H9 (cell line): ENCODE data around the gene INTS1. TPM values are rescaled to one million over a fixed set of nuclear protein-coding genes. Genes with fewer than 3 reads are reported as not detected.

Experiments
- DNase-seq: peaks from one replicate; pipeline ENCODE4 v3.0.0-alpha.2; 2017
- H2AFZ ChIP-seq: one replicate; pipeline ENCODE4 v1.6.1; 2013; ENCODE audit warnings: mild to moderate bottlenecking, low read length, control low read depth, moderate library complexity
- H2AK5ac ChIP-seq: 2 replicates; pipeline ENCODE4 v1.6.1; 2013; ENCODE audit warnings: low read length, control low read depth, mixed read lengths; ENCODE audit not compliant: insufficient read length
- H2BK120ac ChIP-seq: one replicate; pipeline ENCODE4 v1.6.1; 2013; ENCODE audit warnings: low read depth, mild to moderate bottlenecking, low read length, control low read depth, inconsistent platforms; ENCODE audit not compliant: poor library complexity, severe bottlenecking
- H2BK12ac ChIP-seq: 2 replicates; pipeline ENCODE4 v1.6.1; 2013; ENCODE audit warnings: low read length, control low read depth, mixed read lengths, low read depth; ENCODE audit not compliant: insufficient read length
- H2BK15ac ChIP-seq: 2 replicates; pipeline ENCODE4 v1.6.1; 2013; ENCODE audit warnings: low read depth, low read length, control low read depth
- H2BK20ac ChIP-seq: one replicate; pipeline ENCODE4 v1.6.1; 2013; ENCODE audit warnings: low read depth, mild to moderate bottlenecking, low read length, control low read depth, inconsistent platforms; ENCODE audit not compliant: poor library complexity, severe bottlenecking
- H2BK5ac ChIP-seq: 2 replicates; pipeline ENCODE4 v1.6.1; 2013; ENCODE audit warnings: low read length, control low read depth, mixed read lengths; ENCODE audit not compliant: insufficient read length
- H3K14ac ChIP-seq: 2 replicates; pipeline ENCODE4 v1.6.1; 2013; ENCODE audit warnings: low read length, control low read depth; ENCODE audit not compliant: insufficient read depth
- H3K18ac ChIP-seq: 2 replicates; pipeline ENCODE4 v1.6.1; 2013; ENCODE audit warnings: low read depth, mild to moderate bottlenecking, mixed read lengths, low read length, control low read depth; ENCODE audit not compliant: insufficient read length
- H3K23ac ChIP-seq: 2 replicates; pipeline ENCODE4 v1.6.1; 2013; ENCODE audit warnings: low read length, control low read depth, mixed read lengths, low read depth; ENCODE audit not compliant: insufficient read length
- H3K23me2 ChIP-seq: 2 replicates; pipeline ENCODE4 v1.6.1; 2013; ENCODE audit warnings: low read depth, mild to moderate bottlenecking, mixed read lengths, low read length, control low read depth; ENCODE audit not compliant: insufficient read length, poor library complexity, severe bottlenecking
- H3K27ac ChIP-seq: 2 replicates; pipeline ENCODE4 v1.5.1; 2013; ENCODE audit warnings: low read length, control low read depth, mixed read lengths, low read depth; ENCODE audit not compliant: insufficient read length
- H3K27me3 ChIP-seq: 2 replicates; pipeline ENCODE4 v1.6.1; 2013; ENCODE audit warnings: low read length, control low read depth, inconsistent platforms; ENCODE audit not compliant: insufficient read depth
- H3K4ac ChIP-seq: 2 replicates; pipeline ENCODE4 v1.6.1; 2013; ENCODE audit warnings: low read depth, mild to moderate bottlenecking, control low read depth, inconsistent platforms, low read length, moderate library complexity
- H3K4me1 ChIP-seq: 2 replicates; pipeline ENCODE4 v1.6.1; 2013; ENCODE audit warnings: low read length, control low read depth, inconsistent platforms; ENCODE audit not compliant: insufficient read depth
- H3K4me2 ChIP-seq: 2 replicates; pipeline ENCODE4 v1.6.1; 2013; ENCODE audit warnings: low read length, control low read depth, mixed read lengths; ENCODE audit not compliant: insufficient read length, insufficient read depth
- H3K56ac ChIP-seq: 2 replicates; pipeline ENCODE4 v1.6.1; 2013; ENCODE audit warnings: low read depth, mild to moderate bottlenecking, mixed read lengths, low read length, control low read depth; ENCODE audit not compliant: insufficient read length
- H3K79me1 ChIP-seq: 2 replicates; pipeline ENCODE4 v1.6.1; 2013; ENCODE audit warnings: low read depth, mild to moderate bottlenecking, moderate library complexity, low read length, control low read depth, inconsistent platforms; ENCODE audit not compliant: insufficient read depth, poor library complexity, severe bottlenecking
- H3K79me2 ChIP-seq: 2 replicates; pipeline ENCODE4 v1.6.1; 2013; ENCODE audit warnings: low read length, control low read depth, inconsistent platforms; ENCODE audit not compliant: insufficient read depth
- H3K9ac ChIP-seq: 2 replicates; pipeline ENCODE4 v1.6.1; 2013; ENCODE audit warnings: low read length, control low read depth, mixed read lengths; ENCODE audit not compliant: insufficient read length; ENCODE audit errors: extremely low read depth
- H3K9me3 ChIP-seq: one replicate; pipeline ENCODE4 v1.6.1; 2013; ENCODE audit warnings: low read depth, low read length, inconsistent platforms; ENCODE audit not compliant: control insufficient read depth
- H3T11ph ChIP-seq: one replicate; pipeline ENCODE4 v1.6.1; 2013; ENCODE audit warnings: mild to moderate bottlenecking, low read length, control low read depth, inconsistent platforms
- H4K20me1 ChIP-seq: one replicate; pipeline ENCODE4 v1.6.1; 2013; ENCODE audit not compliant: control insufficient read depth, insufficient read length, insufficient read depth
- H4K5ac ChIP-seq: 2 replicates; pipeline ENCODE4 v1.6.1; 2013; ENCODE audit warnings: low read depth, mild to moderate bottlenecking, mixed read lengths, low read length, control low read depth; ENCODE audit not compliant: insufficient read length
- H4K8ac ChIP-seq: replicated peaks from 2 replicates; pipeline ENCODE4 v1.6.1; 2013; ENCODE audit warnings: low read length, control low read depth, mixed read lengths, low read depth; ENCODE audit not compliant: insufficient read length
- H4K91ac ChIP-seq: 2 replicates; pipeline ENCODE4 v1.6.1; 2013; ENCODE audit warnings: low read depth, mild to moderate bottlenecking, moderate library complexity, mixed read lengths, low read length, control low read depth; ENCODE audit not compliant: insufficient read length
- H3K27ac Mint-ChIP-seq, 3 experiments: 2 replicates in 2 of 3; 3 replicates in 1 of 3; pipeline ENCODE4 v1.8.0; 2020 to 2021; ENCODE audit warnings: mixed read lengths in 3 of 3, mild to moderate bottlenecking in 1 of 3, moderate library complexity in 1 of 3
- H3K27me3 Mint-ChIP-seq: 2 replicates; pipeline ENCODE4 v1.8.0; 2021; ENCODE audit warnings: low read depth, mild to moderate bottlenecking, moderate library complexity, mixed read lengths
- H3K36me3 Mint-ChIP-seq, 3 experiments: 2 replicates in 2 of 3; 3 replicates in 1 of 3; pipeline ENCODE4 v1.8.0; 2020 to 2021; ENCODE audit warnings: low read depth in 3 of 3, mixed read lengths in 3 of 3; ENCODE audit not compliant: insufficient read depth in 1 of 3
- H3K4me1 Mint-ChIP-seq, 2 experiments: 2 replicates each; pipeline ENCODE4 v1.8.0; 2020; ENCODE audit warnings: mixed read lengths in 2 of 2
- H3K4me3 Mint-ChIP-seq, 2 experiments: 2 replicates in 1 of 2; 3 replicates in 1 of 2; pipeline ENCODE4 v1.8.0; 2020 to 2021; ENCODE audit warnings: mild to moderate bottlenecking in 2 of 2, mixed read lengths in 2 of 2, moderate library complexity in 1 of 2
- H3K9me3 Mint-ChIP-seq, 2 experiments: 2 replicates in 1 of 2; 3 replicates in 1 of 2; pipeline ENCODE4 v1.8.0; 2020; ENCODE audit warnings: mild to moderate bottlenecking in 2 of 2, mixed read lengths in 2 of 2, moderate library complexity in 1 of 2
- WGBS: extraction: QIAGEN DNeasy Blood & Tissue Kit; methylation state at CpG from one replicate; pipeline ENCODE4 v1.1.7; 2013; ENCODE audit warnings: missing lambda C conversion rate, low lambda C conversion rate, mixed read lengths; ENCODE audit not compliant: insufficient read length; ENCODE audit errors: extremely low coverage; 5-methylcytosine and 5-hydroxymethylcytosine counted together
- total RNA-seq: library from RNA; stranded (reverse); gene quantifications from 2 replicates; pipeline ENCODE4 v1.2.1, GENCODE V29; 2021
- TF ChIP-seq, protein P1 (sequence below): fragments of 200-600 bp; sonication (generic); conservative IDR thresholded peaks from 3 replicates; pipeline ENCODE4 v1.8.0; 2021; ENCODE audit warnings: antibody characterized with exemption, mild to moderate bottlenecking

Gene INTS1
- total RNA-seq, 1 experiment from 2014 or later: 133 TPM

- no peak overlapping the region for H3T11ph ChIP-seq
- H3K36me3 Mint-ChIP-seq: no peaks in the 10 kb centered on the region
- H2AFZ ChIP-seq: no peak overlapping the region
These were observed 25.4 kb upstream of the INTS1 start for GRCh38 chr7:1529383-1530116.

More at GRCh38 chr7:1529383-1530116, 25.4 kb upstream of the INTS1 start:
- Histone ChIP-seq H2AK5ac (no peak overlapping the region), H4K91ac (no peak overlapping the region), H3K79me1 (no peaks in the 10 kb centered on the region), H3K23ac (no peak overlapping the region), H2BK5ac (no peak overlapping the region), H2BK120ac (no peak overlapping the region), H3K9me3 (no peaks in the 10 kb centered on the region), H3K27ac (no peak overlapping the region), H3K79me2 (peaks cover 7% of the 10 kb centered on the region; the same call in 1 of the 2 replicates), H2BK15ac (no peak overlapping the region), H4K20me1 (no peaks in the 10 kb centered on the region), H3K14ac (no peak overlapping the region), H3K27me3 (no peaks in the 10 kb centered on the region), H2BK20ac (no peak overlapping the region), H3K4me1 (peaks cover 3% of the 10 kb centered on the region; the same call in 1 of the 2 replicates), H3K4me2 (no peak overlapping the region), H4K5ac (no peak overlapping the region), H3K9ac (no peak overlapping the region), H3K23me2 (peaks cover 4% of the 10 kb centered on the region), H4K8ac (no peak overlapping the region), H3K56ac (no peak overlapping the region), H3K4ac (no peak overlapping the region), H3K18ac (no peak overlapping the region), H2BK12ac (no peak overlapping the region)
- Mint-ChIP-seq H3K4me1 (peaks cover 26% of the 10 kb centered on the region in 2 experiments), H3K27me3 (peaks cover 2% of the 10 kb centered on the region; the same call in 1 of the 2 replicates), H3K27ac (no peak overlapping the region), H3K9me3 (no peaks in the 10 kb centered on the region), H3K4me3 (peak overlapping the region; percentile 60 to 80)
- WGBS: no CpG with 5 or more reads among the region's 21 CpGs
- DNase-seq: no peak
- TF ChIP-seq, protein P1, sequence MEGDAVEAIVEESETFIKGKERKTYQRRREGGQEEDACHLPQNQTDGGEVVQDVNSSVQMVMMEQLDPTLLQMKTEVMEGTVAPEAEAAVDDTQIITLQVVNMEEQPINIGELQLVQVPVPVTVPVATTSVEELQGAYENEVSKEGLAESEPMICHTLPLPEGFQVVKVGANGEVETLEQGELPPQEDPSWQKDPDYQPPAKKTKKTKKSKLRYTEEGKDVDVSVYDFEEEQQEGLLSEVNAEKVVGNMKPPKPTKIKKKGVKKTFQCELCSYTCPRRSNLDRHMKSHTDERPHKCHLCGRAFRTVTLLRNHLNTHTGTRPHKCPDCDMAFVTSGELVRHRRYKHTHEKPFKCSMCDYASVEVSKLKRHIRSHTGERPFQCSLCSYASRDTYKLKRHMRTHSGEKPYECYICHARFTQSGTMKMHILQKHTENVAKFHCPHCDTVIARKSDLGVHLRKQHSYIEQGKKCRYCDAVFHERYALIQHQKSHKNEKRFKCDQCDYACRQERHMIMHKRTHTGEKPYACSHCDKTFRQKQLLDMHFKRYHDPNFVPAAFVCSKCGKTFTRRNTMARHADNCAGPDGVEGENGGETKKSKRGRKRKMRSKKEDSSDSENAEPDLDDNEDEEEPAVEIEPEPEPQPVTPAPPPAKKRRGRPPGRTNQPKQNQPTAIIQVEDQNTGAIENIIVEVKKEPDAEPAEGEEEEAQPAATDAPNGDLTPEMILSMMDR: no peak
